ENCODE data around the gene ROPN1L.

ROPN1L gene

DNA sequence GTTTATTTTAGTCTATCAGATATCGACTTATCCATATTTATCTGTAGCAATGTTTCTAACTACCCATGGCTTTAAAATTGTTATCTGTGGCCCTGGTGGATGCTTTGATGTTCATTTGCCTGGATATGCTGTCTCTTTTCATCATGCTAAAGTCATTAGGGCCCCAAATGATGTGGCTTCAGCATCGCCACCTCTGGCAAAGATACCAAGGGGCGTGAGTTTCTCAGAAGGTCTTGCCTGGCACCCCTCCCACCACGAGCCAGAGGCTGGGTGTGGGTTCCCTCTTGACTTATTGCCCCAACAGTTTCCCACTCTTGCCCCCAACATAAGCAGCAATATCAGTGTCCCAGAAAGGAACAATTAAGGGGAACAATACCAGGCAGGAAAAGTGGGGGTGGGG is 5.4 kb downstream of the ROPN1L start:
- Histone ChIP-seq H3K27me3 (ENCODE audit: control insufficient read depth, low read length) (peaks cover 11% of the 10 kb centered on the region), H3K4me1 (ENCODE audit: control insufficient read depth, low read length) (peaks cover 19% of the 10 kb centered on the region), H3K27ac (ENCODE audit: low read depth, low read length) (no peak overlapping the region), H3K79me2 (ENCODE audit: control insufficient read depth, low read length) (no peaks in the 10 kb centered on the region), H3K36me3 (ENCODE audit: control insufficient read depth, low read length) (no peaks in the 10 kb centered on the region), H3F3A (ENCODE audit: control insufficient read depth, insufficient read depth) (0 out of 2 replicates have a peak, but pooled peaks cover 5% of the 10 kb centered on the region), H3K9me3 (ENCODE audit: control insufficient read depth, insufficient read depth, low read length) (no peaks in the 10 kb centered on the region), H4K20me1 (ENCODE audit: control insufficient read depth, insufficient read depth, low read depth, low read length) (no peaks in the 10 kb centered on the region), H3K9me2 (replicated peaks; ENCODE audit: control insufficient read depth, low read length) (no peaks in the 10 kb centered on the region), H3K4me2 (ENCODE audit: low read length) (no peak overlapping the region), H3K4me3 (ENCODE audit: low read length) (no peak overlapping the region)
- TF ChIP-seq, protein P1, sequence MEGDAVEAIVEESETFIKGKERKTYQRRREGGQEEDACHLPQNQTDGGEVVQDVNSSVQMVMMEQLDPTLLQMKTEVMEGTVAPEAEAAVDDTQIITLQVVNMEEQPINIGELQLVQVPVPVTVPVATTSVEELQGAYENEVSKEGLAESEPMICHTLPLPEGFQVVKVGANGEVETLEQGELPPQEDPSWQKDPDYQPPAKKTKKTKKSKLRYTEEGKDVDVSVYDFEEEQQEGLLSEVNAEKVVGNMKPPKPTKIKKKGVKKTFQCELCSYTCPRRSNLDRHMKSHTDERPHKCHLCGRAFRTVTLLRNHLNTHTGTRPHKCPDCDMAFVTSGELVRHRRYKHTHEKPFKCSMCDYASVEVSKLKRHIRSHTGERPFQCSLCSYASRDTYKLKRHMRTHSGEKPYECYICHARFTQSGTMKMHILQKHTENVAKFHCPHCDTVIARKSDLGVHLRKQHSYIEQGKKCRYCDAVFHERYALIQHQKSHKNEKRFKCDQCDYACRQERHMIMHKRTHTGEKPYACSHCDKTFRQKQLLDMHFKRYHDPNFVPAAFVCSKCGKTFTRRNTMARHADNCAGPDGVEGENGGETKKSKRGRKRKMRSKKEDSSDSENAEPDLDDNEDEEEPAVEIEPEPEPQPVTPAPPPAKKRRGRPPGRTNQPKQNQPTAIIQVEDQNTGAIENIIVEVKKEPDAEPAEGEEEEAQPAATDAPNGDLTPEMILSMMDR (IDR thresholded peaks at IDR 0.05; ENCODE audit: low read depth, low read length, poor library complexity, severe bottlenecking) = no peak
- no peak for TF ChIP-seq EZH2phosphoT487 (IDR thresholded peaks at IDR 0.05; ENCODE audit: borderline replicate concordance, low read length)

DNA sequence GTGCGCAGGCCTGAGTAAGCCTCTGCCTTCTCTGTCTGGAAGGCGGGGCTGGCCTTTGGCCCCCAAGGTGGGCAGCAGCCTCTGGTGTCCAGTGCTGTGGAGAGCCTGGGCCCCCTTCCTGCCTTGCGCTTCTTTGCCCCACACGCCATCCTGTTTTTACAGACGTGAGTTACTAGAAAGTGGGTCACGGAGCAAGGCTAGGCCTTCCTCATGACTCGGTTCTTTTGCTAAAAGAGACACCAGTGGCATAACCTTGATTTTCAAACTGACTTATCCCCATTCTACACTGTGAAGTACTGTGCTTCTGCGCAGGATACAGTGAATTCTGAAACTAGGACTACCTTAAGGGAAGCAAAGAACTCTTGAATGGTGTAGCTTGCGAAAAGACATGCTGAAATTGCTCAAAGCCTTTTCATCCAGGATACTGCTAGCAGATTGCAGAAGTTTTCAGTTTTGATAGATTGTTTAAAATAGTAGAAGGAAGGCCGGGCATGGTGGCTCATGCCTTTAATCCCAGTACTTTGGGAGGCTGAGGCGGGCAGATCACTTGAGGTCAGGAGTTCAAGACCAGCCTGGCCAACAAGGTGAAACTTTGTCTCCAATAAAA is 7.2 kb downstream of the ROPN1L start:
- Histone ChIP-seq H3K9me3 (ENCODE audit: control insufficient read depth, insufficient read depth, low read length) (no peaks in the 10 kb centered on the region), H3K9me2 (replicated peaks; ENCODE audit: control insufficient read depth, low read length) (no peaks in the 10 kb centered on the region), H3K27me3 (ENCODE audit: control insufficient read depth, low read length) (peaks cover under 1% of the 10 kb centered on the region; the same call in 1 of the 2 replicates), H3F3A (ENCODE audit: control insufficient read depth, insufficient read depth) (0 out of 2 replicates have a peak, but pooled peaks cover 2% of the 10 kb centered on the region), H3K36me3 (ENCODE audit: control insufficient read depth, low read length) (no peaks in the 10 kb centered on the region), H3K79me2 (ENCODE audit: control insufficient read depth, low read length) (no peaks in the 10 kb centered on the region), H3K27ac (ENCODE audit: low read depth, low read length) (no peak overlapping the region), H3K4me3 (ENCODE audit: low read length) (no peak overlapping the region), H4K20me1 (ENCODE audit: control insufficient read depth, insufficient read depth, low read depth, low read length) (no peaks in the 10 kb centered on the region), H3K4me1 (ENCODE audit: control insufficient read depth, low read length) (peaks cover 12% of the 10 kb centered on the region), H3K4me2 (ENCODE audit: low read length) (no peak overlapping the region)
- no peak for TF ChIP-seq EZH2phosphoT487 (IDR thresholded peaks at IDR 0.05; ENCODE audit: borderline replicate concordance, low read length)
- TF ChIP-seq, protein P1 (IDR thresholded peaks at IDR 0.05; ENCODE audit: low read depth, low read length, poor library complexity, severe bottlenecking) = no peak

GRCh38 chr5:10451137-10451824 is 9.6 kb downstream of the ROPN1L start:
- H3F3A ChIP-seq (ENCODE audit: control insufficient read depth, insufficient read depth) = no peaks in the 10 kb centered on the region
- no peaks in the 10 kb centered on the region for H3K9me3 ChIP-seq (ENCODE audit: control insufficient read depth, insufficient read depth, low read length)
- no peak overlapping the region for H3K27ac ChIP-seq (ENCODE audit: low read depth, low read length)
- H3K79me2 ChIP-seq (ENCODE audit: control insufficient read depth, low read length) = no peaks in the 10 kb centered on the region
- no peak overlapping the region for H3K4me2 ChIP-seq (ENCODE audit: low read length)
- H3K4me3 ChIP-seq (ENCODE audit: low read length) = no peak overlapping the region
- no peaks in the 10 kb centered on the region for H3K4me1 ChIP-seq (ENCODE audit: control insufficient read depth, low read length)
- H3K36me3 ChIP-seq (ENCODE audit: control insufficient read depth, low read length) = no peaks in the 10 kb centered on the region
- H4K20me1 ChIP-seq (ENCODE audit: control insufficient read depth, insufficient read depth, low read depth, low read length) = no peaks in the 10 kb centered on the region
- TF ChIP-seq EZH2phosphoT487 (IDR thresholded peaks at IDR 0.05; ENCODE audit: borderline replicate concordance, low read length) = no peak
- TF ChIP-seq, protein P1 (IDR thresholded peaks at IDR 0.05; ENCODE audit: low read depth, low read length, poor library complexity, severe bottlenecking) = no peak
- no peaks in the 10 kb centered on the region for H3K9me2 ChIP-seq (replicated peaks; ENCODE audit: control insufficient read depth, low read length)
- no peaks in the 10 kb centered on the region; the same call in 1 of the 2 replicates for H3K27me3 ChIP-seq (ENCODE audit: control insufficient read depth, low read length)
